ENCODE results near the gene PCDH9.

PCDH9 gene

DNA sequence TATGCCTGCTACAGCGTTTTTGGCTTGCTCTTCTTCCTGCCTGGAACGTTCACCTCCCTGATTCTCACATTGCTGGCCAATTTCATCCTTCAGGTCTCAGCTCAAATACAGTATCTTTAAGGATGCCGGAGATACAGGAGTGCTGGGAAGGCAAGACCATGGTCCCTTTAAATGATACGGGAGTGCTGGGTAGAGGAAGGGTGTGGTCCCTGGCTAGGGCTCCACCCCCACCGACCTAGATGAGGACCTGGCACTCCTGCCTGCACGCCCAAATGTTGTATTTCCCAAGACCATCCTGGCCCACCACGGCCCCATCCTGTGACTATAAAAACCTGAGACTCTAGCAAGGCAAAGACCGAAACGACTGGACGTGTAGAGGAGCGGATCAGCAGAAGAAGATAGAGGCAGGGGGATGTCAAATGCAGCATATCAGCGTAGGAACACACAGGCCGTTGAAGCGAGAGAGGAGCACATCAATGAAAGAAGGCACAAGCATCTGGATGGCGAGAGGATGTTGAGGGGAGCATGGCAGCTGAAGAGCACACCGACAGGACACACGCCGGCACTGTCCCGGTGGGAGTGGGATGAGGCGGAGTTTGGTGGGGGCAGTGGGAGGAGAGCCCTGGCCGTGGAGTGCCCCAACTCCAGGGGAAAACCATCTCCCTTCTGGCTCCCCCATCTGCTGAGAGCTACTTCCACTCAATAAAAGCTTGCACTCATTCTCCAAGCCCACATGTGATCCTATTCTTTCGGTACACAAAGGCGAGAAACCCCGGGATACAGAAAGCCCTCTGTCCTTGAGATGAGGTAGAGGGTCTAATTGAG is 74.0 kb downstream of the PCDH9 start:
- DNase-seq = no peak

DNA sequence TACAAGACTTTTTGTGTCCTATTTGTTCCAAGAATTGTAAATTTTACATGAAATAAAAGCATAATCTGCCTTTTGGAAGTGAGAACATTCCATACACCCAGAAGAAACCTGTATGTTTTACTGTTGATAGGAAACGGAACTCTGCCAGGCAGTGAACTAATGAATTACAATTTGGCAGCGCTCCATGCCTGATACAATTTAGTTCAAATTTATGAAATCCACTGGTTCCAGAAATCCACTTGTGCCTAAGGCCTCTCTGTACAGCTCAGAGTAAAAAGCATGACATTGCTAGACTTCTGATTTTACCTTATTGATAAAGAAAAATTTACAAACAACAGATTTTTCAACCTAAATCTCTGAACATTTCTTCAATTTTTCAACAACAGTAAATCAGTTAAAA is 78.1 kb downstream of the PCDH9 start:
- DNase-seq = no peak

DNA sequence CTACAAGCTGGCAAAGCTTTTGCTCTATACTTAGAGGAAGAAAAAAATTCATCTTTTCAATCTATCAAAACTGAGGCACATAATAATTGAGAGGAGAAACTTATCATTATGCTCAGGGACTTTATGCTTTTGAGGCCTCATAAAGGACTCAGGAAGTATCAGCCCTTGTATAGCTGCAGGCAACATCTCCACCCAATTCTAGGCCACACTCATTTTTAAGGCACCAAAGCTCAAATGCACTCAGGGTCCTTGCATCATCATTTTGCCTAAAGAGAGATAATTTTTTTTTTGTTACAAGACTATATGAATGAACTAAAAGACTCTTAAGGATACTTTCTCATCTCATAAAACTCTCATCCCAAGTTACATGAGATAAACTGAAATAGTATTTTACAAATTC is 78.5 kb downstream of the PCDH9 start:
- no peak for DNase-seq

DNA sequence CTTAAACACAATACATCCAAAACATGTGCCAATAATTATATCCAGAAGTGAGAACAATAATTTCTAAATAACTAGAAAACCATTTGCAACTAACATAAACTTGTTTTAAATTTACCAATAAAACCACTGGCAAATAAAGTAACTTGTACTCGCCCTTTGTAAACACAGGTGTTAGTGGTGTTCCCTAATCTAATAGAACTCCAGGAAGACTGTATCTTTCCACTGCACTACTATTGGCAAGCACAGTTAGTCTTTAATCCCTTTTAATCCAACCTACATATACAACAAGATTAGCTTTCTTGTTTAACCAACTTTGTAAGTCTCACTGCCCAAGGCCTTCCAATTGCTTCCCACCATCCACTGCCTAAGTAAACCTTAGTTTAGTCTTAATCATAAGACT is 79.5 kb downstream of the PCDH9 start:
- no peak for DNase-seq

DNA sequence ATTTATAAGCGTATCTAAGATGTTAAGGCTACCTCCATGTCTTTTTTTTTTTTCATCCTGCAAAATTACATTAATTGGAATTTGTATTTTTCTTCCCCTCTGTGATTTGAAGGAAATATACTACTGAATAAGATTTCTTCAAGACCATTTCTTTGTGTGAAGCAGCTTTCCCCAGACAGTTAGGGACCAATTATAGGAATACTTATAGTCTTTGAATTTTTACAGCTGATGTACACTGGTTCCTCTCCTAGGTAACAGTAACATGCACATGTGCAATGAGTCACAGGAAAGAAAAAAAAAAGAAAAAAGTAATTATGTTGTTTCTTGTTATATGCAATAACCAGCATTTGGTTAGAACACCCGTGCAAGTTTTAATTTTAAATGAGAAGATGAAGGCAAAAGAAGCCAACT is 82.0 kb downstream of the PCDH9 start:
- no peak for DNase-seq

DNA sequence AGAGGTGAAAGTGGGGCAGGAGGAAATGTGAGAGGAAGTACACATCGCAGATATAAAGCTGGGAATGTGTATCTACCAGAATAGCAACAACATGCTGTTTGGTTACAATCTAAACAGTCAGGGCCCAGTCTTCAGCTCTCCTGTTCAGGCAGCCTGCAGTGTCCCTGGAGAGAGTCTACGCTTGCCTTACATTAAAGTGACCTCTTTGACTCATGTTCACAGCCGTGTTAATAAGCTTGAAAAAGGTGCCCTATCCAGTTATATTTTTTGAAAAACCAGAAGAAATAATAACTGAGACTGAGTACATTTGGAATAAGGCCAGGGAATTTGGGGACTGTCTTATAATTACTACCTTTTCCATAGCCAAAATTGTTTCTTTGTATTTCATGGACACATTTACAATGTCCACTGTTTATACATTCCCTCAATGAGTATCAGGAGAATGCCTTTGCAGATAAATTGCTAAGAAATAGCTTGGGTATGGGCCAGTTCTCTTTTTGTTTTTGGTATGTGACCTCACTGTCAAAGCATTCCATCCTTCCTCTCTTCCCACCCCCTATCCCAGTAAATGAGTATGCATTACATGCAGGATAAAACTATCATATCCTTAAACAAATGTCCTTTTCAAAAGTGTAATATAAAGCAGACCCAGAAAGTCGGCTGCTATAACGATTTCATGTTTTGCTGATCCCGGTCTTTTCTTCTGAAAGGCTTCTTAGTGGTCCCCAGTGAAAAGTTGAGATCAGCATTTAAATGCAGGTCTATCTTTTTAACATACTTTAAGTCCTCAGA is 82.6 kb downstream of the PCDH9 start:
- no peak for DNase-seq

DNA sequence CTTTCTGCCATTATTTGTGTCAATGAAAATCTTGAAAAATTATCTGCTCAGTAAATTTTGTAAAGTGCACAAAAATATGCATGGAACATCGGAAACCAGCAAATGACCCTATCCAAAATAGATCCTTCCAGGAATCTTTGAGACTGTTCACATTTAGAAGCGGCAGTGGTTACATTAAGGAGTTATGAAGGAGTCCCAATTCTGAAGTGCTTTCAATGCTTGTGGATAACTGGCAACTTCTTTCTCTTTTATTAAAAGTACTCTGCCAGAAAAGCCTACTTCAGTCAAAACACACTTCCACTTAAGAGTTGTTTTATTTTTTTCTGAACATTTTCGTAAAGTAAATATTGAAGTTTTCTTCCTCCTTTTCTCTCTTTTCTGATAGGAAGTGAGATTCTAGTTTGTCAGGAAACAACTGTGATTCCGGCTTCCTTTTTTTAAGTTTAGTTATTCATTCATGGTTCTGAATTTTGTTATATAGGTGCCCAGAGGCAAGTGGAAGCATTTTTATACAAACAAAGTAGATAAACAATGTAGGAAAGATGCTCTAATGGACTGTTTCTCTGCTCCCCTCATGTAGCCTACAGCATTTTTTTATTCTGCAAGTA is 83.5 kb downstream of the PCDH9 start:
- DNase-seq = no peak

DNA sequence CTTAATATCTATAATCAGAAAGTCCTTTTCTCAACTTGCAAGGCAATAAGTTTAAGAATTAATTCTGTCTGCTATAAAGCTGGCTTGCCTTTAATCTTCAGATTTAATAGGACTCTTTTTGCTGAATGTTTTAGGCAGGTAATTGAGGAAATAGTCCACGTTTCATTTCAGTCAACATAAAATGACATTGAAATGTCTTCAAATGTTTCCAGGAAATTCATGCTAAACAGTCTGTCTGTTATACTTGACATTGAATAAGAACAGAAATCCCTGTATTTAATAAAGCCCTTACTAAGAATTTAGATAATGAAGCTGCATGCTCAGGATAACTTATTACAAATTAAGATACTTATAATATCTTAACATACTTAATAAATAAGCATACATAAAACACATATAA is 84.2 kb downstream of the PCDH9 start:
- DNase-seq = no peak

DNA sequence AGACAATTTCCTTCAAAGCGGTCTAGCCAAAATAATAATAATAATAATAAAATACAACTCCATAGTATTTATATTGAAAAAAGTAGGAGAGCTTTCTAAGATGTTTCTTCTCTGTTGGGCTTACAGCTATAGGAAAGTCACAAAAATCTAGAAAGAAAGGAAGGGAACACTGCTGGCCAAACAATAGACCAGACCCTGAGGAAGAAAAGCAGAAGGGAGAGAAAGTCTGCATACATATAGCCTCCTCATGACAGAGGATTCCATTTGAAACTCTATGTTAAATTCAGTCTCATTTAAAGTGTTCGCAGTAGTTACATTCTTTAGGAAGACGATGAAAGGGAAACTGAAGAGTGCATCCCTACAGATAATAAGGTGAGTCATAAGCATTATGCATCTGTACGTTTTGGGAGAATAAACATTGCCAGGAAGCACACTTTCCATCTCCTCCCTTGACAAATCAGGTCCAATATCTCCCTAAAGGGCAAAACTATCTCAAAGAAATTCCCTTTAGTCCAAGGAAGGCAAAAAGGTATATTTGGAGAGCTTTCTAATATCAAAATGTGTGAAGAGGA is 86.5 kb downstream of the PCDH9 start:
- DNase-seq = no peak

DNA sequence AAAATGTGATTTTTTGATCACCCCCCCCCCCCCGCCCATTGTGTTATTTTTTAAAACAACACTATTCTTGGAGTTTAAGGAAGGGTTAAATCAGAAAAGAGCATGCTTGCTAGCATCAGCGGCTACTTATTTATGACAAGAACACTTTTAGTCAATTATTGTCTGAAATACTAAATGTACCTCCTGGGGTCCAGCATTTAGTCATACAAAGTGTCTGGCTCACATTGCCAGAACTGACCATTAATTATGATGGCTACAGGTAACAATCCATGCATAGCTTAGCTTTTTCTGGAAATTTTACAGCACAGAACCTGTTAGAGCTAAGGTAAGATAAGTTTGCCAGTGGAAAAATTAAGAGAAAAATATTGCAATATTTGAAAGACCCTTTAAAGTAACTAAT is 90.1 kb downstream of the PCDH9 start:
- no peak for DNase-seq

DNA sequence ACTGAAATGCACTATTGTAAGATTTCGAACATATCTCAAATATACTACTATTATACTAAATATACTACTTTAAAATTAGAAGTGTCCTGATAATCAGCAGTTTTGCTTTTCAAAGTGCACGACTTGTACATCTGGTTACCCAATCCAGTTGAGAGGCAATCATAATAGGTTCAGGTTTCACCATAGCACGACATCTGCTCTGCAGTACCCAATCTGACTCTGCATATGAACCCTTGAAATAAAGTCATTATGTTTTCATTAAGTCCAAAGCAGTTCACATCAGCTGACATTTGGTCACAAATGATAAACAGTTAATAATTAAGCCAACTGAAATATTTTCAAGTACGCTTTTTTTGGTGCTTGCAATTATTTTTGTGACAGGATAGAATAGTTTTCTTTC is 90.6 kb downstream of the PCDH9 start:
- no peak for DNase-seq

DNA sequence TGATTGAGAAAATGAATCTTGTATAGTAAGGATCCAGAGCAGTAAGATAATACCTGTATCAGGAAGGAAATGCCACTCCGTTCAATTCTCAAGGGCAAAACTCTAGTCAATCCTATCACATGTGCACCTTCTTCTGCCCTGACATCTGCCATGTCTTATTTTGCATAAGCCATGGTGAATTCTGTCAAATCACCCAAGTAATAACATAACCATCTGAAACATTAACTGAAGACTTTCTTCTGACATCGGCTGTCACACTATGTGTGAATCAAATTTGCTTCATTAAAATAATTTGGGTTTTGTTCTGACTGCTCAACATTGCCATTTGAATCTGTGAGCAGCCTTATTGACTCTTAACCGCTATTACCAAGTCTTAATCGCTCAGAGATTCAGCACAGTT is 91.2 kb downstream of the PCDH9 start:
- no peak for DNase-seq

DNA sequence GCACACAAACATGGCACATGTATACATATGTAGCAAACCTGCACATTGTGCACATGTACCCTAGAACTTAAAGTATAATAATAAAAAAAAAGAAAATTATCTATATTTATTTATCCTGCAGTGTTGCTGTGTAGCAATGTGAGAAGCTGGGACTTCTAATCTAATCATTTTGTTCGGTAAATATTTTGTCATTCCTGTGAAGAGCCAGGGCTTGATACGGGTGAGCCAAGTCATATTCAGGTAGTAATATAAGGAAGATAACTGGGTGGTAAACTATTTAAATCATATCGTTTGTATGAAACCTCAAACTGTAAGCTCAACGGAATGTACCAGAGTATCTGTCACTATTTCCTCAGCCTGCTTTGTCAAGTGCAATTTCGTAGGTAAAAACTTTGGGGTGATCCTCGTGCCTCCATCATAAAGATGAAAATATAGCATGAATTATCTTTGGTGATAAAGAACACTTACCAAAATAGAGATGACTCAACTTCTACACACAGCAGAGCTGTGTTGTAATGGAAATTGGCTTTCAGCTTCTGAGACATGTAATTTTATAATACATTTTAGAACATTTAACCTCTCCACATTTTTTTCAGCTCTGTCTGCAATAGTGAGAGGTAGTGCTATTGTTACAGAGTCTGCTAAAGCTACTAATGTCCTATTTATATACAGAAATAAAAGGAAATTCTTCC is 92.9 kb downstream of the PCDH9 start:
- DNase-seq = no peak

DNA sequence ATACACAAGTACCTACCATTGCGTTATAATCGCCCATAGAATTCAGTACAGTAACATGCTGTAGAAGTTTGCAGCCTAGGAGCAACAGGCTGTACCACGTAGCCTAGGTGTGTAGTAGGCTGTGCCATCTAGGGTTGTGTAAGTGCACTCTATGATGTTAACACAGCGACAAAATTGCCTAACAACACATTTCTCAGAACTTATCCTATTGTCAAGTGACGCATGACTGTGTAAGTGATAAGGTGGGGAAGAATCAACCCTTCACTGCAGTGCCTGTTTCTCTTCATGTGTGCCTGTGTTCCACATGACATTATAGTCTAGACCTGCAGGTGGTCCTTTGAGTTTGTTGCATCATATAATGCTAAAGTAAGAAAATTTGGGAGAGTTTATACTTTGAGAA is 94.0 kb downstream of the PCDH9 start:
- DNase-seq = no peak

DNA sequence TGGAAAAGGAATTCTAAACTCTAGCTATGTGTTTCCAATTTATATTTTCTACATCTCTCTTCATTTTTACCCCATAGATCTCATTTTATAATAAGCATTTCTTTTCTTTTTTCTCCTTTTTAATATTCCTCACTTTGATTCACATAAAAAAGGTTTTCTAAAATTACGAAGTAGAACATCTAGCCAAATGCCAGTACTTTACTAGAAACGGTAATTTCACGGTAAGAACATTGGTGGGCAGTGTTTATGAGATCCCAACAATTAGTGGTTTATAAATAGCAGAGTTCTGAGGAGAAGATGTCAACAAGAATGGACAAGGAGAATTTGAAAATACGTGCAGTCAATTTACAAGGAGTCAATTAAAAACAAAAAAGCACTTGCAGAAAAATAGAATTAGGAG is 94.8 kb downstream of the PCDH9 start:
- no peak for DNase-seq

DNA sequence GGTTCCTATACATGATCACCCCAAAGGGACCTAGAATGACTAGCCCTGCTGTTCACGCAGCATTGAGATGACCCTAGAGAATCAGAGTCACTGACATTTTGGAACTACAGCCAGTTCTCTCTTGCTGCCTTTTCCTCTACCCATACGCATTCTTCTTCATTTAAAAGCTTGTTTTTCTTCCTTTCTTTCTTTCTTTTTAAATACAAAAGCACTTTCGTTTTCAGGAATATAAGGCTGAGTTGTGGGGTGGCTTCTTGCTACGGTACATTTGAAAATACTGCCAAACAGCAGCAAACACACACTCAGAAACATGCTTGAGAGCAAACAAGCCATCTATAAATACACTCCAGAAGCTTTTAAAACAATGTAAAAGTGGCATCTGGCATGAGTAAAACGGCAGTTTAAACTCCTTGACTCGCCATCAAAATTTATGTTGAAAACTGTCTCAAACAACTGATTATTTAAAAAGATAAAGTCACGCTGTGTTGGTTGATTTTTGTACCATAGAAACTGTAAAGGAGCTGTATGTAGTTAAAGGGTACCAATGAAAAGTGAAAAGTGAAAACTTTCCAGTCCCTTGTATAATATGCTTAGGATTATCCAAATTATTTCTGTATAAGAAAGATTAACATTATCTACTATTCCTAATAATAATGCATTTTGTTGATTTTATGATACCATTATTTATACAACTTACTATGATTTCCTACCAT is 95.6 kb downstream of the PCDH9 start:
- DNase-seq = no peak

DNA sequence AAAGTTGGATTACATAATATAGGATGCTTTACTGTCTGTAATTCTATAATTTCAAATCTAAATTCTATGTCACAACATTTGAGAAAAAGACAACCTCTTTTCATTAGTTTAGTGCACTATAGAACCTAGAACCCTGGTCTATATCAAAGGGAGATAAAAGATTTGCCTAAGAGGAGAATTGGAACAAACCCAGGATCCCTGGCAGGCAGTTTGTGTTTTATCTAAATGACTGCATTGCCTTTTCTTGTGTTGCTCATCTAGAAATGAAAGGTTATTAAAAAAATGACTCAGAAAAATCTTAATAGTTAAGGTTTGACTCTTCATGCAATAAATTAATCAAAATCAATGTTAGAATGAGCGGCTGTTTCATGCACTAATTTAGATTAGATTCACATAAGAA is 96.7 kb downstream of the PCDH9 start:
- no peak for DNase-seq

DNA sequence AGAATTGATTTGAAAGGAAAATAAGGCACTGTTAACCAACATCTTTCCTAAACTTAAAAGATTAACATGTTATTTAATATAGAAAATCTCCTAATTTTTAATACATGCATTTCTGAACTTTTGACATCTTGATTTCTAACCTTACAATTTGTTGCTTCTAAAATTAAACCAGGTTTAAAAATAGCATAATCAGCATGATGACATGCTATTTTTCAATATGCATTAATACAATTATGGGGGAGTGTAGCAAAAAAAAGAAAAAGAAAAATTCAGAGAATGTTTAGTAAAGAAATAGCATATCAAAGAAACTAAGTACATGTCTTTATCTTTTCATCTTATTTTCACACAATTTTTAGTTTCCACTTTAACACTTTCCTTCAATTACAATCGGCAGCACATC is 98.7 kb downstream of the PCDH9 start:
- DNase-seq = no peak

DNA sequence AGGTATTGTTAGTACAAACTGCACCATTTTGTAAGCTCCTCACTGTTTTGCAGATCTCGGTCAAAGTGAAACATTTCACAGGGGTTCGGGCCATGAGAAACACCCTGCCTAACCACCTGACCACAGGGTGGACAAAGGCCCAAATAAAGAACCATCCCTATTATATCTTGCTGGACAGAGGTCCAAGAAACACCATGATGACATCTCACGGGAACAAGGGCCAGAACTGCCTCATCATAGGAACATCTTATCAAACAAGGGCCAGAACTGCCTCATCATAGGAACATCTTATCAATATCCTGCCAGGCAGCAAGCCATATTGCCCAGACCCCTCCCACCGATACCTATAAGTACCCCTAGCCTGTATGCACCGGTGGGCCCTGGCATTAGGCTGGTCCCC is 99.7 kb downstream of the PCDH9 start:
- DNase-seq = no peak

DNA sequence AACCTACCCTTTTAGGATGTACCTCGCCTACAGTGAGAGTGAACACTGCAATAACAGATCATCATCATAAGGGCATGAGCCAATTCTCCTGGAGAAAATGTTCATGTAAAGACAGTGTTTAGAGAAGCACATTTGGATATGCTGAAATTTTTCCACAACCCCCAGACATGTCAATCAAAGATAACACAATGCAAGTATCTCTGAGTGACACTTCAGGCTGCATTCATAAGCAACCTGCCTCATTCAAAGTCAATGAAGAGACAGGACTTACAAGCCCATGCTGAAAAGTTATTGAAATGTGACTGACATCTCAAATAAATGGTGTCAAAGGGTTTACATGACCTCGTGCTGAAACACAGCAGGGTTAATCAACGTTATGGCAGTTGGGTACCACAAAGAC is 102.0 kb downstream of the PCDH9 start:
- DNase-seq = no peak

DNA sequence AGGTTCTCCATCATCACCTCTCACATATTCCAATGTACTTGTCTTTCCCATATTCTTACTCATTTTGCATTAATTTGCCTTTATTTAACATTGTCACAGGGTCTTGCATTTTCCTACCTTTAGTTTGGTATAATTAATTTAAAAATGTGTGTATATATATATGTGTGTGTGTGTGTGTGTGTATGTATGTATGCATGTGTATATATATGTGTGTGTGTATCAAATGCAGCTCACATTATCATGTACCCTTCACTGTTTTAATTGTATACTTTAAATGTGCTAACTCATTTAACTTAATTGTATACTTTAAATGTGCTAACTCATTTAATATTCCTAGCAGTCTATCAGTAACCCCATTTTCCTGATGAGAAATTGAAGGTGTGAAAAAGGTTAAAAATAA is 104.5 kb downstream of the PCDH9 start:
- DNase-seq = no peak

DNA sequence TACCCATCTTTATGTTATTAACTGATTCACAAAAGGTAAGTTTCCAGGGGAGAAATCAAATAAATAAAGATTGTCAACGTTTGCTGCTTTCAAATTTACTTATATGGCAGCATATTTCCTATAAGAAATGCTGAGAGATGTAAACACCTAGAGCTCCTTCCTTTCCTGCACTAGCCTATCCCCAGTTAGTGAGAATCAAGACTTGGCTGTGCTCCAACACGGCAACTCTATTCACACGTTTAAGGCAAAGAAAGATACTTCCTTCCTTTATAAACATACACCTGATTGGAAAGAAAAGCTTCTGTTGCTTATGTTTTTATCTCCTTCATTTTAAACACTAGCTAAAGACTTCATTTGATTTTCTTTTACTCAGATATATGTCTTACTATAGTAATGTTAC is 107.0 kb downstream of the PCDH9 start:
- no peak for DNase-seq

All from CD4-positive, alpha-beta T cell treated with Interleukin-4 for 1 hour (primary cell).